Inflammatory macrophage treated with lipopolysaccharide for 4 hours (primary cell): Measurements from ENCODE around the gene ZZZ3.
A peak's percentile ranks its signal among the peaks of the same experiment; 100 is the strongest.
"Not testable (repeated sequence)": the region's sequence is repeated elsewhere in the genome, so short reads cannot be mapped to it uniquely, and the experiment has no call there.

Experiments used
- DNase-seq: peaks from one replicate; pipeline ENCODE4 v3.0.0-alpha.2; 2020

Gene ZZZ3

DNA sequence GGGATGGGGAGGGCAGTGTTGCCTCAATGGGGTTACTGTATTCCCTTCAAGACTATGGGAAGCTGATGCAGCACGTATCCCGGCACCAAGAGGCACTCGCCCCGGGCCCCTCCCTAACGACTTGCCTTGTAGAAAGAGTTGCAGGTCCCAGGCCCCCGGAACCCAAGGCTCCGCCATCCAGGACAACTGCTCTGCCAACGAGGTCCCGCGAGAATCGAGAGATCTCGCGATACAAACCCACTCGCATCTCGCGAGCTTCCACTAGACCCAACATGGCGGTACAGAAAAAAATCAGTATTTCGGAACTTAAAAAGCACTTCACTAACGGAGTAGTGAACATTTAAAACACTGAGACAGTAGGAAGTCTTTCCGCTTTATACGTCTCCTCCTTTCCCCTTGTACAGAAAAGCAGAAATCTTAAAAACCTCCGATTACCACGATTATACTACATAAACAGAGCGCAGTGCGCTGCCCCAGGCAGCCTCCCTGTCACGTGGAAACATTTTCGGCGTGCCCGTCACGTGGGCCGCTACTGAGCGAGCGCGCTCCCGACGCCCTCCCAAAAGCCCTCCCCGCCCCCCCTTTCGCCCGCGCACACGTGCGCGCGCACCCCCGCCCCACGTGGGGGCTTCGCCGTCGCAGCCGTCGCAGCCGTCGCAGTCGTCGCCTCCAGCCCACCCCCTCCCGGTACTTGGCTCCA, at the start of gene ZZZ3:
ZZZ3 (minus strand) TSS at position 199 of the 700 bp plus-strand sequence. CDS start 49,304 bp downstream, outside the sequence.
- DNase-seq: peak; percentile 93

DNA sequence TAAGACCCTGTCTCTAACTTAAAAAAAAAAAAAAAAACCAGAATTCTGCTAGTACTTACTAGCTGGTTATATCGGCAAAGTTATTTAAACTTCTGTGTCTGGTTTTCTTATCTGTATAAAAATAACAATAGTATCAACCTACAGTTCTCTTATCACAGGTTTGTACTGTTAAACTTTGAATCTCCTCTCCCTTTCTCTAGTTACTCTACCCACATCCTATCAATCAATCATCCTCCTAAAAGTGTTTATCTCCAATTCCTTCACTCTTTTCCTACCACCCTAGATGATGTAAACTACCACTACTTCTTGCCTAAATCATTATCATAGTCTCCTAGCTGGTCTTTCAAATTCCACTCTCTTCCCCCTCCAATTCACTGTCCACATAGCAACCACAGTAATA, 49.6 kb upstream of the ZZZ3 start:
- DNase-seq: no peak

DNA sequence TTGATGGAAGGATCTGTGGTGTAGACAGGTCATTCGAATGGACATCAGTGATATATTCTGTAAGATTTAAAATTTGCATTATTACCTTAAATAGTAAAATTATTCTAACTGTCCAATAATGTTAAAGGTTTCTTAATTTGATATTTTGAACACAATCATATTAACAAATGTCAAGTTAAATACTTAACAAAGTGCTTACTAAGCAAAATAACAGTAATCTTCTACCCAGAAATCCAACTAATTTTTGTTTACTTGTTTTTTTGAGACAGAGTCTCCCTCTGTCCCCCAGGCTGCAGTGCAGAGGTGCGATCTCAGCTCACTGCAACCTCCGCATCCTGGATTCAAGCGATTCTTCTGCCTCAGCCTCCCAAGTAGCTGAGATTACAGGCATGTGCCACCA, 43.2 kb upstream of the ZZZ3 start:
- no peak for DNase-seq

DNA sequence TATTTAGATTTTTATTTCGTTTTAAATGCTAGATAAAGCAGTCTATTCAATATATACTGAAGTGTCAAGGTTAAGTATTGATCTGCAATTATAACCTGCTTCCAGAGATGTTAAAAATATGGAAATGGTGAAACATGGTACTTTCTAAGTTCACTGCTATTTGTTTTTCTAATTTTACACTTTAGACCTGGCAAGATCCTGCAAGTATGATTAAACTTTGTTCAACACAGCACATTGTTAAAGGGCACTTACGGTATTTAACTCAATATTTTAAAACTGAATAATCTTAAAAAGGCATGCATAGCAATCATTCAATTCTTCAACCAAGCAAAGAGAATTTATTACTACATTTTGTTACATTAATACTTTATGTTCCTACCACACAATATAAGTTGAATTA, 35.7 kb upstream of the ZZZ3 start:
- no peak for DNase-seq

DNA sequence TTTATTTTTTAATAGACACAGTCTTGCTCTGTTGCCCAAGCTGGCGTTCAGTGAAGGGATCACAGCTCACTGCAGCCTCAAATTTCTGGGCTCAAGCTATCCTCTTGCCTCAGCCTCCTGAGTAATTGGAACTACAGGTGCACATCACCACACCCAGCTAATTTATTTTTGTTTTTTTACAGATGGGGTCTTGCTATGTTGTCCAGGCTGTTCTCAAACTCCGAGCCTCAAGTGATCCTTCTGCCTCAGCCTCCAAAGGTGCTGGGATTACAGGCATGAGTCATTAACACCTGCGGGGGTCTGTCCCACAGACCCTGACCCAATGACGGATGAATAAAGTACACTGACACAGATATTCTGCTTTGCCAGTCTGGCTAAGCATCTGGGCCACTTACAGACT, 33.6 kb upstream of the ZZZ3 start:
- DNase-seq: no peak

DNA sequence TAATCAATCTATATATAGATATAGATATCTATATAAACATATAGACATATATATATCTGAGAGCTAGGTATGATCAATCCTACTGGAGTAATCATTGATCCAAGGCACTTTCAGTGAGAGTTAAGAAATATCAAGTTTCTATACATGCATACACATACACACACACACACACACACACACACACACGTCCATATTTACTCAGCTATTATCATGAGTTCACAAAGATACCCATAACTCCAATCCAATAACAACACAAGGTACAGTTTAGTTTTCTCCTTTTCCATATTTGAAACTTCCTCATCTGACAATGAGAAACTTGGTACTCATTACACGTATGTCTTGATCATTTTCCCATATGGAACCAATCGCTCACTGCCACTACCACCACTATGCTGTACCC, 27.3 kb upstream of the ZZZ3 start:
- DNase-seq: no peak

DNA sequence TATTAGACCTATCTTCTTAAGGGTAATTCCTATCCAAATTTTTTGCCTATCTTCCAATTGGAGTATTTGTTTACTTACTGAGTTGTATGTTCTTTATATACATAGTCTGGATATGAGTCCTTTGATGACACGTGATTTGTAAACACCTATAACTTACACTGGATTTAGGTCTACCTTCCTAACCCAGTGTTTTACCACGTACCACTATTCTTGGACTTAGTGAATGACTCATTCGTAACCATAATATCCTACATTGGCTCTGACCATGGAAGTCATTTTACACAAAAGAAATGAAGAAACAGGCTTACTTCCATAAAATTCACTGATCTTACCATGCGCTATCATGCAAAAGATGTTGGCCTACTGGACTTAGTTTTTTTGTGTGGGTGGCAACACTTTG, 23.9 kb upstream of the ZZZ3 start:
- DNase-seq: no peak

DNA sequence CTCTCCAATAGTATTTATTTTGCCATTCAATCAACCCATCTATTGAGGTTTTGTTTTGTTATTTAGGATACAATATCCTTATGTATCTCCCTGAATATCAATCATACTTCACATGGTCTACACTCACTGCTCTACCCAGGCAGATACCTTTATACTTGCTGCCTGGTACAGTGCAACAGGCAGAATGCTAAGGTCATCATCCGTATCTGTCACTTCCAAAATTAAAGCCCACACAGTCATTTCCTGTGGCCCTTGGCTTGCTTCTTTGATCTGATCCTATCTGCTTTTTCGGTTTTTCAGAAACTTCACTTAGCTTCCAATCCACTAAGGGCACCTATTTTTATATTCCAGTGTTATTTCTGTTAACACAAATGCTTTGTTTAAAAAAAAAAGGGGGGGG, 22.3 kb upstream of the ZZZ3 start:
- no peak for DNase-seq

DNA sequence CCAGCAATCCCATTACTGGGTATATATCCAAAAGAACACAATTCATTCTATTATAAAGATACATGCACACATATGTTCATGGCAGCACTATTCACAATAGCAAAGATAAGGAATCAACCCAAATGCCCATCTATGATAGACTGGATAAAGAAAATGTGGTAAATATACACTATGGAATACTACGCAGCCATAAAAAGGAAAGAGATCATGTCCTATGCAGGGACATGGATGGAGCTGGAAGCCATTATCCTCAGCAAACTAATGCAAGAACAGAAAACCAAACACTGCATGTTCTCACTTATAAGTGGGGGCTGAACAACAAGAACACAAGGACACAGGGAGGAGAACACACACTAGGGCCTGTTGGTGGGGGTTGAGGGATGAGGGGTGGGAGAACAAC, 17.2 kb upstream of the ZZZ3 start:
- DNase-seq: not testable (repeated sequence)

DNA sequence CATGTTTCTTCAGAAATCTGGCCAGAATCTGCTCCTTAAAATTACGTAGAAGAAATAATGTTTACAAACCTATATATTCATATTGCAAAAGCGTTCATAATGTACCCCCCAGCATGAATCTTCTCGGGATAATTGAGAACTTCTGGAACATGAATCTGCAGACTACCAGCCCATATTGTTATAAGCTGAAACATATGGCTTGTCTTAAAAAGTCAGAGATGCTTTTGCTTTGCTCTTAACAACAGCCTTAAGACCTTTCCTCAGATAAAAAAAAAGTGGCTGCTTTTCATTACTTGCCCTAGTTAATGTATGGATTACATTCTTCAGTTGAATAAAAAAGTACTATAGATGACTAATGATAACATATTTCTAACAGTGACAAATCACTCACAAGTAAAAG, 15.0 kb upstream of the ZZZ3 start:
- DNase-seq: no peak

DNA sequence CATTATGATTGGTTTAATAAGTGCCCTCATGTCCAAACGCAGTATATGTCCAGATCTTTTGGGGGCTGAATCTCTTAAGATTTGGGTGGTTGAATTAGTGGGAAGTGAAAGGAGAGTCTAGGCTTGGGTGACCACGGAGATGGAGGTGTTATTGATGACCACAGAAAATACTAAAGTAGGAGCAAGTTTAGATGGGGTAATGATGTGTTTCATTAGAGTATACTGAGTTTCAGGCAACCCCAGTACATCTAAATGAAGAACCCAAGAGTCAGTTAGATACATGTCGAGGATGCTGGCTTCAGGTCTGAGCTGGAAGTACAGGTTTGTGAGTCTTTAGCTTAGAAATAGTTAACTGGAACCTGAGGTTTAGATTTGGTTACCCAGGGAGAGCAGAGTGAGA, 6.5 kb upstream of the ZZZ3 start:
- DNase-seq: no peak

DNA sequence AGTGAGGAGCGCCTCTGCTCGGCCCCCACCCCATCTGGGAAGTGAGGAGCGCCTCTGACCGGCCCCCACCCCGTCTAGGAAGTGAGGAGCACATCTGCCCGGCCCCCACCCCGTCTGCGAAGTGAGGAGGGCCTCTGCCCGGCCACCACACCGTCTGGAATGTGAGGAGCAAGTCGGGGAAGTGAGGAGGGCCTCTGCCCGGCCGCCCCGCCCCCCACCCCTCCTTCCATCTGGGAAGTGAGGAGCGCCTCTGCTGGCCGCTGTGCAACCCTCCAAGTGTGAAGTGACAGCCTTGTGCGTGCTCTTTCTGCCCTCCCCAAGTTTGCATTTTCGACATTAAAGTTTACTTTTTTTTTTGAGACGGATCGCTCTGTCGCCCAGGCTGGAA, 5.1 kb upstream of the ZZZ3 start:
- no peak for DNase-seq

DNA sequence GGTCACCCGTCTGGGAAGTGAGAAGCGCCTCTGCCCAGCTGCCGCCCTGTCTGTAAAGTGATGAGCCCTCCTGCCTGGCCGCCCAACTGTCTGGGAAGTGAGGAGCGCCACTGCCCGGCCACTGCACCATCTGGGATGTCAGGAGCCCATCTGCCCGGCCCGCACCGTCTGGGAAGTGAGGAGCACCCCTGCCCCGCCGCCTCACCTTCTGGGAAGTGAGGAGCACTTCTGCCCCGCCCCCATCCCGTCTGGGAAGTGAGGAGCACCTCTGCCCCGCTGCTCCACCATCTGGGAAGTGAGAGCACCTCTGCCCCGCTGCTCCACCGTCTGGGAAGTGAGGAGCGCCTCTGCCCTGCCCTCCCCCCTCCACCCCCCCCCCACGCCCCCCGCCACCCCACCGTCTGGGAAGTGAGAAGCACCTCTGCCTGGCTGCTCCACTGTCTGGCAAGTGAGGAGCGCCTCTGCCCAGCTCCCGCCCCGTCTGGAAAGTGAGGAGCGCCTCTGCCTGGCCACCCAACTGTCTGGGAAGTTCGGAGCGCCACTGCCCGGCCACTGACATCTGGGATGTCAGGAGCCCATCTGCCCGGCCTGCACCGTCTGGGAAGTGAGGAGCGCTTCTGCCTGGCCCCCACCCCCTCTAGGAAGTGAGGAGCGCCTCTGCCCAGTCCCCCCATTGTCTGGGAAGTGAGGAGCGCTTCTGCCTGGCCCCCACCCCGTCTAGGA, 4.5 kb upstream of the ZZZ3 start:
- DNase-seq: no peak

DNA sequence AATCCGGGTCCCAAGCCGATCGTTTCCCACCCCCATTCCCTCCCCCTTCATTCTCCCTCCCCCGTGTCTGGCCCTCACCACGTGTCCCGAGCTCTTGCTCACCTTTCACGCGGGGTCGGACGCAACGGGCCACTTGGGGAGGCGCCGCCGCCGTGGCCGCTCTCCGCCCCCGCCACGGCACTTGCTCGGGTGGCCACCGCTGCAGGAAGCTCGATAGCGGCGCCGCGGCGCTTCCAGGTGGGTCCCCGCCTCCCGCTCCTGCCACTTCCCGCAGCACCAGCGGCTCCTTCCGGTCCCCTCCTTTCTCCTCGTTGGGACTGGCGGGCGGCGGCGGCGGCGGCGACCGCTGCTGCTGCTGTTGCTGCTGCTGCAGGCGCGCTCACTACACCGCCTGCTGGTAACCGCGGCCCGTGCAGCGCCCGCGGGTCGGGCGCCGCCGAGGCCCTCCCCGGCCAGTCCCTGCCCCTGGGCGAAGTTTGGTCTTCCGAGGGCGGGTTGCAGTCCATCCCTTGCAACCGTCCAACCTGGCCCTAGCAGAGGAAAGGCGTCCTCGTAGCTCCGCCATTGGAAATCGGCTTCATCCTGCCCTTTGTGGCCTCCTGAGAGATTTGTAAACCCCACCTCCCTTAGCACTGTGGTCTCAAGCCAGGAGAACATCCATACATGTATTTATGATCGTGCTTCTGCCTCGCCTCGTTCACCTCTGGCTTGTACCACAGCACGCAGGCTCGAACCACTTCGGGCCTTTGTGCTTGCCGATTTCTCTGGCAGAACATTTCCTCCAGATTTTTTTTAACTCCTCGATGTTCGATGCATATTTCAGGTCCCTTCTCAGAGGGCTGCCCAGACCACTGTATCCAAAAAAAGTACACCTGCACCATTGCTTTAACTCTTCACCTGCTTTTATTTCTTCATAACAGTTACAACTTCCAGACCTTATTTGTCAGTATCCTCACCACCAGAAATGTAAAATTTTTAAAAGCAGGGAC, 996 bp upstream of the ZZZ3 start:
- DNase-seq: peak; percentile 94

DNA sequence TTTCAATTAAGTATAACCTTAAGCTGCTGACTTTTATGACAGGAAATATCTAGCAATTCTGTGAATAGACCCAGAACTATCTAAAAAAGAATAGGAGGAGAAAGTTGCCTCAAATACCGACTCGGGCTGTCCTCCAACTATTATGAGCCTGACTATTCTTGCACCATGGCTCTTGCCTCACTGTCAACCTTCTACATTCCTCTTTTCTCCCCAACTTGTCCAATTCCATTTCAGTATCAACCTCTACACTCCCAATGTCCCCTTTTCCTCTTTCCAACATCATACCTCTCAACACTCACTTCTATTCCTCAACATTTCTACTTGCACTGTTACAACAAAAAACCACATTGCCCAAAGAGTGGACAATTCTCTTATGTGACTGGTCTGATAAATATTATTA, 2.3 kb downstream of the ZZZ3 start:
- DNase-seq: peak; percentile 8

DNA sequence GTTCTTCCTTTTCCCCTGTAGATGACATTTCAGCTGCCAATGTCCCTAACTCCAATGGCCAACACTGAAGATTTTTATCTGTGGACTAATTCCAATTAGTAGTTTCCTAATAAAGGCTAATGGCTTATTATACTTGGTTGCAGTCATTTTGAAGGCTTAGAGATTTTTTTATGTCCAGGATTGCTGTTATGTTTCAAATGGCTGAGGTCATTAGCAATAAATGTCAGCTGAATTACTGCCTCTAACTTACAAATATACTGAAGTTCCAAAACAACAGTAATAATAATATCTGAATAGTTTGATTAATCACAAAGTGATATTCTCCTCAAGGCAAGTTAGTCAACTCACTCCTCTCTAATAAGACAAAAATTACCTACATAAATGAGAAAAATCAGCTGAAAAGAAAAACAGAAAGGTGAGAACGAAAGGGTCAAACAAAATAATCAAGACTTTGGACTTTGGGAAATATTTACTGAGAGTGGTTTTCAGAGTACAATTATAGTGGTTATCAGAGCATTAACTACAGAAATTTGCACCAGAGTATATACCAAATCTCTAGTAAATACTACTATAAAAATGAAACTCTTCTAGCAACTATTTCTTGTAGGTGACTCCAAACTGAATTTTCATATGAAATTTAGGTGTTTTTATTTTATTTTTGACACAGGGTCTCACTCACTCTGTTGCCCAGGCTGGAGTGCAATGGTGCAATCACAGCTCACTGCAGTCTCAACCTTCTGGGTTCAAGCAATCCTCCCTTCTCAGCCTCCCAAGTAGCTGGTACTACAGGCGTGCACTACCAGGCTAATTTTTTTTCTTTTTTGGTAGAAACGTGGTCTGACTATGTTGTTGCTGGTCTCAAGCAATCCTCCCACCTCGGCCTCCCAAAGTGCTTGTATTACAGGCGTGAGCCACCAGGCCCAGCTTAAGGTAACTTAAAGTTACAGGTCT, 3.5 kb downstream of the ZZZ3 start:
- DNase-seq: no peak

DNA sequence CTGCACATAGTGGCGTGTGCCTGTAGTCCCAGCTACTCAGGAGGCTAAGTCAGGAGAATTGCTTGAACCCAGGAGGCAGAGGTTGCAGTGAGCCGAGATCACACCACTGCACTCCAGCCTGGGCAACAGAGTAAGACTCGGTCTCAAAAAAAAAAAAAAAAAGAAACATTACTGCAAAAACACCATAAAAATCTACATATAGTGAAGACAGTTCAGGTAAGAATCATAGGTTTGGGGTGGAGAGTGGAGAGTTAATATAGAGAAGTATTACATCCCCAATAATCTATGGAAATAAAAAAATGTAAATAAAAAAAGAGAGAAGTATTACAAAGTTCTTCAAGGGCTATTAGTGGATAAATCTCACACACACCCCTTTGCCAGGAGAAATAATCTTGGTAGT, 7.7 kb downstream of the ZZZ3 start:
- not testable (repeated sequence) for DNase-seq

DNA sequence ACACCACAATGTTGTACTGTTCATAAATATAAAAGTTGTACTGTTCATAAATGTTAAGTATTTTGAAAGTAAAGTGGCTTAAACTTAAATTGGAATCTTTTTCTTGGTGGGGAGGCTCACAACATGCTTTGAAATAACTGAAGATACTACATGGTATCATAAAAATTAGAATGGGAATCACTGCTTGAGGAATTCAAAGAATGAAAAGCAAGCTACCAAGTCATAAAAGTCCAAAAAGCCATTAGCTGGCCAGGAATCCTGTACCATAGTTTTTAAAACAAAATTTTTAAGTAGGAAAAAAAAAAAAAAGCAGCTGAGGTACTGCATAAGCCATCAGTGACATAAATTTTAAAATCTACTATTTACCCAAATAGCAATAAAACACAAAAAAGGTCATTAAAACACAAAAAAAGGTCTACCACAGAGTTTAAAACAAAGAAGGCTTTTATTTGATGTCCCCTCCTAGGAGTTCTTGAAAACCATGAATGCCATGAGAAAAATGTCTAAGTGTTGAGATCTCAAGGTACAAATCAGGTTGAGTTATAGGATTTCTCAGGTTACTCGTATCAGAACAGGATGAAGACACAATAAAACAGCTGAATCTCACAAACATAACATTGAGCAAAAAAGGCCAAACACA, 8.6 kb downstream of the ZZZ3 start:
- DNase-seq: no peak

DNA sequence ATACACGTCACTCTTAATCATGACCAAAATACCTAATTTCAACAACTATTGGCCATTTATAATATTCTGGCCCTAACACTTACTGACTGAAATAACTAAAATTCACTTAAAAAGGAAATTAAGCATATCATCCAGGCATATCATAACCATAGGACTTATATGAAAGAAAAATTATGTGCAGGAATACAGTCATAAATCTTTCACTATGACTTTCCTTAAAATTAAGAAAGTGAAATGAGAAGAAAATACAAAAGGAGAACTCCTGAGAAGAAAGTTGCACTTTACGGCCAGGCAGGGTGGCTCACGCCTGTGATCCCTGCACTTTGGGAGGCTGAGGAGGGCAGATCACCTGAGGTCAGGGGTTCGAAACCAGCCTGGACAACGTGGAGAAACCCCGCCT, 9.4 kb downstream of the ZZZ3 start:
- no peak for DNase-seq

DNA sequence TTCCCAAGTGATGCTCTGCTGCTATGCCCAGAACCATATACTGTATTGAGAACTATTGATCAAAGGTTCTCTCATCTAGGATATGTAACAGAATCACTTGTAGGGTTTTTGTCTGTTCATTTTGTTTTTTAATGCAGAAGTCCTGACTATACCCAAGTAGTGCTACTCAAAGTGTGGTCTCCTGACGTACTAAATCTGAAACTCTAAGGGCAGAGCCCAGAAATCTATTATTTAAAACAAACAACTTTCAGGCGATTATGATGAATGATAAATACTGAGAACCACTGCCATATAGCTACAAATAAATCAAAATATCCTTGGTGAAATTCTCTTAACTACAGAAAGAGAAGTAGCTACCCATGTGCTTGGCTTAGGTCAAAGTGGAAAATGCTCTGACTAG, 10.1 kb downstream of the ZZZ3 start:
- DNase-seq: no peak

DNA sequence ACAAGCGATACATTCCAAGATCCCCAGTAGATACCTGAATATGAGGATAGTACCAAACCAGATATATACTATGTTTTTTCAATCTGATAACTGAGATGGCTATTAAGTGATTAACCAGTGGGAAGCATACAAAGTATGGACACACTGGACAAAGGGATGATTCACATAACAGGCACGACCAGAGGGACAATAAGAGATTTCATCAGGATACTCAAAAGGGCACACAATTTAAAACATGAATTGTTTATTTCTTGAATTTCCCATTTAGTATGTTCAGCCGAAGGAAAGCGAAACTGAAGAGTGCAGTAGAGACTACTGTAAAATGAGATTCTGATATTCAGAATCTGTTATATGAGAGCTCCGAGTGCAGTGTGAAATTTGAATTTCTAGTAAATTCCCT, 10.6 kb downstream of the ZZZ3 start:
- no peak for DNase-seq

DNA sequence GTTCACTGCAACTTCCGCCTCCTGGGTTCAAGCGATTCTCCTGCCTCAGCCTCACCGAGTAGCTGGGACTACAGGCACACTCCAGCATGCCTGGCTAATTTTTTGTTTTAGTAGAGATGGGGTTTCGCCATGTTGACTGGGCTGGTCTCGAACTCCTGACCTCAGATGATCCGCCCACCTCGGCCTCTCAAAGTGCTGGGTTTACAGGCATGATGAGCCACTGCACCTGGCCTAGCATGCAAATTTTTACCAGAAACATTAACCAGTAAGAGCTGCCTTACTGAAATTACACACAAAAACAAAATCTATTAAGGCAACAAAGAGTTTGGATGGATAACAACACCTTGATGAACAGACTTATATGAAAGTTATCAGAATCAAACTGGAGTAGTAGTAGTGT, 12.1 kb downstream of the ZZZ3 start:
- no peak for DNase-seq
